Hepatocyte (in vitro differentiated cells): Measurements from ENCODE around the gene SIX4. TPM values are rescaled to one million over a fixed set of nuclear protein-coding genes. Genes with fewer than 3 reads are reported as not detected.

Experiments
- DNase-seq: peaks from one replicate; pipeline ENCODE4 v3.0.0-alpha.2; 2016; ENCODE audit warnings: low spot score
- H2AFZ ChIP-seq: fragments of 200-600 bp; sonication (generic); 2 replicates; pipeline ENCODE4 v1.6.0; 2016; ENCODE audit warnings: antibody characterized with exemption, mild to moderate bottlenecking
- H3K27ac ChIP-seq: fragments of 200-600 bp; sonication (generic); 2 replicates; pipeline ENCODE4 v1.5.1; 2016; ENCODE audit warnings: mild to moderate bottlenecking
- H3K27me3 ChIP-seq: fragments of 200-600 bp; sonication (generic); 2 replicates; pipeline ENCODE4 v1.6.1; 2016
- H3K36me3 ChIP-seq: fragments of 200-600 bp; sonication (generic); replicated peaks from 2 replicates; pipeline ENCODE4 v1.5.1; 2016; ENCODE audit warnings: low read depth; ENCODE audit not compliant: insufficient read depth
- H3K4me1 ChIP-seq: fragments of 200-600 bp; sonication (generic); 2 replicates; pipeline ENCODE4 v1.5.1; 2016; ENCODE audit warnings: mild to moderate bottlenecking, moderate library complexity; ENCODE audit not compliant: insufficient read depth
- H3K4me2 ChIP-seq: fragments of 200-600 bp; sonication (generic); 2 replicates; pipeline ENCODE4 v1.6.0; 2016
- H3K4me3 ChIP-seq: fragments of 200-600 bp; sonication (generic); 2 replicates; pipeline ENCODE4 v1.5.1; 2016; ENCODE audit warnings: mild to moderate bottlenecking
- H3K79me2 ChIP-seq: fragments of 200-600 bp; sonication (generic); 2 replicates; pipeline ENCODE4 v1.6.0; 2017; ENCODE audit warnings: mild to moderate bottlenecking
- H3K9me2 ChIP-seq: fragments of 200-600 bp; sonication (generic); replicated peaks from 2 replicates; pipeline ENCODE4 v1.6.0; 2017; ENCODE audit warnings: mild to moderate bottlenecking; ENCODE audit not compliant: insufficient read depth
- H3K9me3 ChIP-seq: fragments of 200-600 bp; sonication (generic); 2 replicates; pipeline ENCODE4 v1.5.1; 2016; ENCODE audit warnings: low read depth, mild to moderate bottlenecking
- H4K20me1 ChIP-seq: fragments of 200-600 bp; sonication (generic); 2 replicates; pipeline ENCODE4 v1.6.0; 2016; ENCODE audit warnings: mild to moderate bottlenecking; ENCODE audit not compliant: insufficient read depth, poor library complexity, severe bottlenecking
- CTCF ChIP-seq: fragments of 200-600 bp; sonication (generic); IDR thresholded peaks from 2 replicates; pipeline ENCODE4 v1.5.1; 2016; ENCODE audit warnings: antibody characterized with exemption, mild to moderate bottlenecking; ENCODE audit not compliant: poor library complexity
- EZH2 ChIP-seq: fragments of 200-600 bp; sonication (generic); IDR thresholded peaks from 2 replicates; pipeline ENCODE4 v1.6.1; 2016; ENCODE audit warnings: antibody characterized with exemption, mild to moderate bottlenecking, borderline replicate concordance
- EZH2phosphoT487 ChIP-seq: fragments of 200-600 bp; sonication (generic); IDR thresholded peaks from one replicate; pipeline ENCODE4 v1.6.1; 2018; ENCODE audit warnings: antibody characterized with exemption, mild to moderate bottlenecking, low read depth, moderate library complexity; ENCODE audit not compliant: unreplicated experiment, severe bottlenecking
- WGBS: methylation state at CpG from one replicate; pipeline ENCODE4 v1.1.6; 2016; ENCODE audit warnings: low lambda C conversion rate; ENCODE audit errors: missing lambda C conversion rate; 5-methylcytosine and 5-hydroxymethylcytosine counted together
- polyA plus RNA-seq: library from polyadenylated mRNA; unstranded; fragments of >200 nt; fragmentation: Nextera tagmentation; extraction: Ambion mirVana; gene quantifications from 2 replicates; pipeline ENCODE4 v1.2.1, GENCODE V29; 2016
- total RNA-seq: library from RNA; depleted of rRNA; stranded (reverse); fragments of >200 nt; gene quantifications from 2 replicates; pipeline ENCODE4 v1.2.3, GENCODE V29; 2014

The SIX4 gene
- total and polyA plus RNA-seq, 2 experiments from 2014 or later: 1.1 to 7.0 TPM

- TF ChIP-seq EZH2phosphoT487: no peak
- no peak for TF ChIP-seq CTCF
- TF ChIP-seq EZH2: no peak
- H3K4me3 ChIP-seq: no peak overlapping the region
- peaks cover 72% of the 10 kb centered on the region for H3K79me2 ChIP-seq
- DNase-seq: no peak
- H2AFZ ChIP-seq: no peak overlapping the region
- no peak overlapping the region for H3K27ac ChIP-seq
- H3K9me2 ChIP-seq: no peaks in the 10 kb centered on the region
- H3K36me3 ChIP-seq: no peaks in the 10 kb centered on the region
- WGBS: 64% methylated on average over 2 of the region's 2 CpGs
- H3K4me2 ChIP-seq: no peak overlapping the region
- no peaks in the 10 kb centered on the region for H3K27me3 ChIP-seq
- peaks cover 5% of the 10 kb centered on the region for H4K20me1 ChIP-seq
- peaks cover 16% of the 10 kb centered on the region for H3K4me1 ChIP-seq
- no peaks in the 10 kb centered on the region for H3K9me3 ChIP-seq
Measured at GRCh38 chr14:60758885-60759284, 34.7 kb upstream of the SIX4 start.

- Histone ChIP-seq H3K4me3 (no peak overlapping the region), H2AFZ (no peak overlapping the region), H3K36me3 (no peaks in the 10 kb centered on the region), H3K9me2 (no peaks in the 10 kb centered on the region), H3K27ac (no peak overlapping the region), H3K9me3 (no peaks in the 10 kb centered on the region), H3K4me2 (no peak overlapping the region), H3K79me2 (peaks cover 72% of the 10 kb centered on the region), H3K27me3 (no peaks in the 10 kb centered on the region), H3K4me1 (peaks cover 16% of the 10 kb centered on the region), H4K20me1 (peaks cover 3% of the 10 kb centered on the region)
- no peak for TF ChIP-seq CTCF
- TF ChIP-seq EZH2: no peak
- no peak for TF ChIP-seq EZH2phosphoT487
- no peak for DNase-seq
- WGBS: 76% methylated on average over 1 of the region's 1 CpG
Measured at GRCh38 chr14:60757567-60758002, 33.4 kb upstream of the SIX4 start.

GRCh38 chr14:60756847-60757246, 32.7 kb upstream of the SIX4 start:
- no peak for DNase-seq
- Histone ChIP-seq H3K4me1 (peaks cover 16% of the 10 kb centered on the region), H3K9me3 (no peaks in the 10 kb centered on the region), H3K4me3 (no peak overlapping the region), H3K36me3 (no peaks in the 10 kb centered on the region), H4K20me1 (peaks cover 6% of the 10 kb centered on the region), H3K79me2 (peaks cover 75% of the 10 kb centered on the region), H3K4me2 (no peak overlapping the region), H3K9me2 (no peaks in the 10 kb centered on the region), H3K27ac (no peak overlapping the region), H3K27me3 (no peaks in the 10 kb centered on the region), H2AFZ (no peak overlapping the region)
- WGBS: 40% methylated on average over 1 of the region's 1 CpG
- no peak for TF ChIP-seq EZH2phosphoT487
- no peak for TF ChIP-seq EZH2
- TF ChIP-seq CTCF: no peak
